Calu3 (cell line): ENCODE data around the gene HNRNPF. TPM values are rescaled to one million over a fixed set of nuclear protein-coding genes. Genes with fewer than 3 reads are reported as not detected.
A peak's percentile ranks its signal among the peaks of the same experiment; 100 is the strongest.

Source experiments
- BruUV-seq: library from RNA; stranded (reverse); fragments of 400-500 nt; replicated peaks from 2 replicates; lab custom pipeline; 2021; lab: Mats Ljungman, UMichigan
- CTCF ChIA-PET: fragments of 300-600 bp; sonication (Branson Sonifier 250); formaldehyde crosslinking; loops from one replicate; lab custom pipeline; 2022; ENCODE audit warnings: antibody characterized with exemption; lab: Charles Lee
- DNase-seq: peaks from one replicate; pipeline ENCODE4 v3.0.0; 2022
- H3K27ac Mint-ChIP-seq: one replicate; pipeline ENCODE4 v1.8.0; 2022; ENCODE audit warnings: mixed read lengths; ENCODE audit not compliant: unreplicated experiment
- H3K27me3 Mint-ChIP-seq: one replicate; pipeline ENCODE4 v1.8.0; 2022; ENCODE audit warnings: mixed read lengths; ENCODE audit not compliant: unreplicated experiment
- H3K36me3 Mint-ChIP-seq: one replicate; pipeline ENCODE4 v1.8.0; 2022; ENCODE audit warnings: mild to moderate bottlenecking, moderate library complexity, mixed read lengths; ENCODE audit not compliant: insufficient read depth, unreplicated experiment
- H3K4me1 Mint-ChIP-seq: one replicate; pipeline ENCODE4 v1.8.0; 2022; ENCODE audit warnings: mild to moderate bottlenecking, low read depth, mixed read lengths; ENCODE audit not compliant: unreplicated experiment
- H3K4me3 Mint-ChIP-seq: one replicate; pipeline ENCODE4 v1.8.0; 2022; ENCODE audit warnings: mild to moderate bottlenecking, low read depth, moderate library complexity, mixed read lengths; ENCODE audit not compliant: unreplicated experiment
- H3K9me3 Mint-ChIP-seq: one replicate; pipeline ENCODE4 v1.8.0; 2022; ENCODE audit warnings: low read depth, mixed read lengths; ENCODE audit not compliant: unreplicated experiment
- CTCF ChIP-seq: fragments of 200-600 bp; IDR thresholded peaks from one replicate; pipeline ENCODE4 v1.8.0; 2022; ENCODE audit warnings: antibody characterized with exemption; ENCODE audit not compliant: unreplicated experiment
- intact Hi-C: fragments of 100-400 bp; cut with micrococcal nuclease; formaldehyde crosslinking; loops from one replicate; pipeline ENCODE4 v1.10.0; 2022; ENCODE audit not compliant: unreplicated experiment
- total RNA-seq: library from RNA; stranded (reverse); gene quantifications from 2 replicates; pipeline ENCODE4 v1.2.3, GENCODE V29; 2022

The HNRNPF gene
- total RNA-seq, 1 experiment from 2014 or later = 256 TPM

DNA sequence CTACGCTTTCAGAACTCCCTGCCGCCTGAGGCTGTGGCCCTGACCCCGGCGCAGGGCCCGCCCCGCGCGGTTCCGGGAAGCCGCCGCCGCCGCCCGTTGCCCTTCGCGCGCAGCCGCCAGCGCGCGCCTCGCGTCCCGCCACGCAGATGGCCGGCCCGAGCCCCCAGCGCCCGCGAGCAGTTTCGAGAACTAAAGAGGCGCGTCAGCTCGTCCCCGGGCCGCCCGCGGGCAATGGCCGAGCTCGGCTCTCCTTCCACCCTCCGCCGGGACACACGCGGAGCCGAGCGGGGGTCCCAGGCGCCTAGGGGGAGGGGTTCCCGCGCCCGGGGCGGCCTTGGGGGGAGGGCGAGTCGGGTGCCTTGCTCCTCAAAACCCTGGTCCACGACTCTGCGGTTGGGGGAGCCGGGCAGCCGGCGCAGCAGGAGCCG lies 1.8 kb downstream of the HNRNPF start:
- peak overlapping the region; percentile 76 for H3K4me3 Mint-ChIP-seq
- peaks cover 87% of the 10 kb centered on the region for H3K36me3 Mint-ChIP-seq
- peak overlapping the region; percentile 86 for H3K27ac Mint-ChIP-seq
- DNase-seq = peak; percentile 55
- CTCF ChIA-PET = interaction anchor here (0.6 to 1.3 kb wide), 3 partner anchors 17 to 894 kb away, joined by 3 read pairs; no protein-coding TSS in a partner anchor
- peaks cover 37% of the 10 kb centered on the region for H3K4me1 Mint-ChIP-seq
- H3K9me3 Mint-ChIP-seq = no peaks in the 10 kb centered on the region
- no peak for TF ChIP-seq CTCF
- BruUV-seq = TSS peak; percentile 11
- H3K27me3 Mint-ChIP-seq = no peaks in the 10 kb centered on the region
- intact Hi-C loops = no loop called here

- H3K4me1 Mint-ChIP-seq = peaks cover 48% of the 10 kb centered on the region
- CTCF ChIA-PET = no interaction called here
- peaks cover 96% of the 10 kb centered on the region for H3K36me3 Mint-ChIP-seq
- TF ChIP-seq CTCF = no peak
- BruUV-seq = no TSS peak
- H3K4me3 Mint-ChIP-seq = peak overlapping the region; percentile 76
- no peaks in the 10 kb centered on the region for H3K9me3 Mint-ChIP-seq
- intact Hi-C loops = no loop called here
- H3K27me3 Mint-ChIP-seq = no peaks in the 10 kb centered on the region
- no peak for DNase-seq
- H3K27ac Mint-ChIP-seq = peak overlapping the region; percentile 84
Observed at GRCh38 chr10:43404704-43405084, 4.3 kb downstream of the HNRNPF start.

- Mint-ChIP-seq H3K9me3 (no peaks in the 10 kb centered on the region), H3K4me1 (peaks cover 54% of the 10 kb centered on the region), H3K27me3 (no peaks in the 10 kb centered on the region), H3K36me3 (peaks cover 96% of the 10 kb centered on the region), H3K27ac (peak overlapping the region; percentile 84), H3K4me3 (peak overlapping the region; percentile 76)
- intact Hi-C loops = no loop called here
- CTCF ChIA-PET = interaction anchor here (0.6 to 1.1 kb wide), 3 partner anchors 9 to 199 kb away, joined by 3 to 7 read pairs (median 3); no protein-coding TSS in a partner anchor
- BruUV-seq = no TSS peak
- no peak for TF ChIP-seq CTCF
- peak; percentile 53 for DNase-seq
Observed at GRCh38 chr10:43403911-43404703, 4.9 kb downstream of the HNRNPF start.

DNA sequence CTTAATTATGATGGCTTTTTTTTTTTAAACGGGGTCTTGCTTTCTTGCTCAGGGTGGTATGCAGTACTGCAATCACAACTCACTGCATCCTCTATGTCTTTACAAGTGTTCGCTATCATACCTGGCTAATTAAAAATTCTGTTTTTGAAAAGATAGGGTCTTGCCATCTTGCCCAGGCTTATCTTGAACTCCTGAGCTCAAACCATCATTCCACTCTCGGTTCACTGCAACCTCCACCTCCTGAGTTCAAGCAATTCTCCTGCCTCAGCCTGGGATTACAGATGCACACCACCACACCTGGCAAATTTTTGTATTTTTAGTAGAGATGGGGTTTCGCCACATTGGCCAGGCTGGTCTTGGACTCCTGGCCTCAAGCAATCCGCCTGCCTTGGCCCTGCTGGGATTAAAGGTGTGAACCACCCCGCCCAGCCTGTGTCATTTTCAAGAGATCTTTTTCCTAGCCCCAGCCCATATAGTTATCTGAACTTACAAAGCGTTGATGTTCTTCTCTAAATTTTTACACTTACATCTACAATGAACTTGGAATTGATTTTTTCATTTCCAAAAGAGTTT lies 6.0 kb downstream of the HNRNPF start:
- DNase-seq = no peak
- CTCF ChIA-PET = interaction anchor here (0.7 to 1.1 kb wide), 2 partner anchors 8 to 198 kb away, joined by 3 read pairs; no protein-coding TSS in a partner anchor
- no peak for TF ChIP-seq CTCF
- Mint-ChIP-seq H3K27ac (peak overlapping the region; percentile 84), H3K27me3 (no peaks in the 10 kb centered on the region), H3K4me3 (peak overlapping the region; percentile 76), H3K4me1 (peaks cover 55% of the 10 kb centered on the region), H3K36me3 (peaks cover 94% of the 10 kb centered on the region), H3K9me3 (no peaks in the 10 kb centered on the region)
- BruUV-seq = TSS peak; percentile 0
- intact Hi-C loops = no loop called here
